ENCODE results near the gene CXorf65.

The CXorf65 gene

DNA sequence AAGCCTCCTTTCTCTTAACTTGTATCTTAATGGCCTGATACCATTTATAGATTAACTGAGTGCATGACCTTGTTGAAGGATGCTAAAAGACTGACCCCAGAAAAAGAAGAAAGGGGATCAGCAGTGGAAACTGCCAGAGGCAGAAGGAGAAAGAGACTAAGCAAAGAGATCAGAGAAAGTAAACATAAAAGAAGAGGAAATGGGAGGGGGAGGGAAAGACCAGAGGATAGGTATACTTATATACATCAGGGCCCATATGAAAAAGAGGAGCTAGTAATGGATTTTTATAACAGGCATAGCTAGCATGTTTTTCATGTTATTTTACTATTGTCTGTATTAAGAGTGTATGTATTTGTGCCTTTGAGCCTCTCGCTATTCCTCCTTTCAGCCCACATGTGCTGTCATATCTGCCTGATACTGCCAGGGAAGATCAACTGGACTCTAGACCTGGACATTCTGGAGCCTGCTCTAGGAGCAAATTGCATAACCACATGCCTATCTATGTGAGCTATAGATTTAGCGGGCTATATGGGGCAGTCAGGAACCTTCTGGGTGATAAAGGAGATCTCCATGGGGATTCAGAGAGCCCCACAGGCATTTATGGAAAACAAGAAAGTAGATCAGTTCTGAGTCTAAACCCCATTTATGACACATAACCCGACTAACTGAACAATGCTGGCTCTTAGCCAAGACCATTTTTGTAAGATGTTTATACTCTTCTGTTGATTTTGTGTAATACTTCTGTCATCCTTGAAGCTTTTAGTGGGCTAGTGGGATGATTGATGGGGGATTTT lies 25.0 kb downstream of the CXorf65 start:
- no peaks in the 10 kb centered on the region for H3K9me3 ChIP-seq (ENCODE audit: low read length)
- H2AFZ ChIP-seq (ENCODE audit: low read depth, low read length) = no peak overlapping the region
- H3K36me3 ChIP-seq (ENCODE audit: insufficient read depth, low read length) = no peaks in the 10 kb centered on the region
- H3K4me3 ChIP-seq (ENCODE audit: low read length) = no peak overlapping the region
- no peaks in the 10 kb centered on the region for H3K27me3 ChIP-seq (ENCODE audit: insufficient read depth, low read length)
- no peaks in the 10 kb centered on the region for H3K4me1 ChIP-seq (ENCODE audit: insufficient read depth, low read length)

GRCh38 chrX:71070531-71070930 lies 36.0 kb downstream of the CXorf65 start:
- Histone ChIP-seq H3K4me1 (ENCODE audit: insufficient read depth, low read length) (peaks cover 7% of the 10 kb centered on the region), H3K36me3 (ENCODE audit: insufficient read depth, low read length) (peaks cover 3% of the 10 kb centered on the region), H3K9me3 (ENCODE audit: low read length) (no peaks in the 10 kb centered on the region), H3K4me3 (ENCODE audit: low read length) (no peak overlapping the region), H2AFZ (ENCODE audit: low read depth, low read length) (no peak overlapping the region), H3K27me3 (ENCODE audit: insufficient read depth, low read length) (no peaks in the 10 kb centered on the region)

GRCh38 chrX:71068044-71068918 lies 38.3 kb downstream of the CXorf65 start, which contains the start of gene SNX12:
TSS of gene SNX12 (minus strand) at chrX:71068334. CDS start at chrX:71068306, 28 bp downstream.
- Histone ChIP-seq H3K4me3 (ENCODE audit: low read length) (peak within 1 kb of the TSS; percentile 89), H3K27me3 (ENCODE audit: insufficient read depth, low read length) (no peaks in the 10 kb centered on the region), H3K36me3 (ENCODE audit: insufficient read depth, low read length) (peaks cover 3% of the 10 kb centered on the region), H2AFZ (ENCODE audit: low read depth, low read length) (peak within 1 kb of the TSS; percentile 79), H3K4me1 (ENCODE audit: insufficient read depth, low read length) (peaks cover 7% of the 10 kb centered on the region), H3K9me3 (ENCODE audit: low read length) (no peaks in the 10 kb centered on the region)

GRCh38 chrX:71067712-71068043 lies 38.9 kb downstream of the CXorf65 start:
- no peaks in the 10 kb centered on the region for H3K9me3 ChIP-seq (ENCODE audit: low read length)
- peaks cover 3% of the 10 kb centered on the region for H3K36me3 ChIP-seq (ENCODE audit: insufficient read depth, low read length)
- peak overlapping the region; percentile 89 for H3K4me3 ChIP-seq (ENCODE audit: low read length)
- H3K27me3 ChIP-seq (ENCODE audit: insufficient read depth, low read length) = no peaks in the 10 kb centered on the region
- H3K4me1 ChIP-seq (ENCODE audit: insufficient read depth, low read length) = peaks cover 7% of the 10 kb centered on the region
- H2AFZ ChIP-seq (ENCODE audit: low read depth, low read length) = peak overlapping the region; percentile 79

DNA sequence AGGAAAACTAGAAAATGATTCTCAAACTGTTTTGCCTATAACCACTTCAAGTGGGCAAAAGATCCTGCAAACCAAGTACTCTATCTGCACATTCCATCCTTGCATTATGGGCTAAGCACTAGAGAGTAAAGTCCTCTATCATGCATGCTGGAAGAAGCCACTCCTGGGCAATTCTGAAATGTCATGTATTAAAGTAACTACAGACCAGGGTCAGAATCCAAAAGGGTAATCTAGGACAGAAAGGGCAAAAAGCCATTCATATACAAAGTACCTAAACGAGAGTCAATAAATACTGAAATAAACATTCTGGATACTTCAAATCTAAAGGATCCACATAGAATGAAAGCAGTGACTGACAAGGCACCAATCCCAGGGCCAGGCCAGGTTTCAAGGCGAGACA lies 39.5 kb downstream of the CXorf65 start:
- Histone ChIP-seq H3K9me3 (ENCODE audit: low read length) (no peaks in the 10 kb centered on the region), H3K4me1 (ENCODE audit: insufficient read depth, low read length) (peaks cover 7% of the 10 kb centered on the region), H2AFZ (ENCODE audit: low read depth, low read length) (no peak overlapping the region)

GRCh38 chrX:71060127-71060526 lies 46.4 kb downstream of the CXorf65 start:
- Histone ChIP-seq H3K9me3 (ENCODE audit: low read length) (no peaks in the 10 kb centered on the region), H2AFZ (ENCODE audit: low read depth, low read length) (no peak overlapping the region), H3K36me3 (ENCODE audit: insufficient read depth, low read length) (peaks cover 24% of the 10 kb centered on the region), H3K4me3 (ENCODE audit: low read length) (no peak overlapping the region), H3K4me1 (ENCODE audit: insufficient read depth, low read length) (no peaks in the 10 kb centered on the region), H3K27me3 (ENCODE audit: insufficient read depth, low read length) (no peaks in the 10 kb centered on the region)

More for the DNA sequence above, 39.5 kb downstream of the CXorf65 start:
- Histone ChIP-seq H3K27me3 (ENCODE audit: insufficient read depth, low read length) (no peaks in the 10 kb centered on the region), H3K4me3 (ENCODE audit: low read length) (peak overlapping the region; percentile 89), H3K36me3 (ENCODE audit: insufficient read depth, low read length) (peaks cover 3% of the 10 kb centered on the region)

GRCh38 chrX:71057848-71058530 lies 48.6 kb downstream of the CXorf65 start:
- H3K27me3 ChIP-seq (ENCODE audit: insufficient read depth, low read length) = no peaks in the 10 kb centered on the region
- H3K36me3 ChIP-seq (ENCODE audit: insufficient read depth, low read length) = peaks cover 24% of the 10 kb centered on the region
- H2AFZ ChIP-seq (ENCODE audit: low read depth, low read length) = no peak overlapping the region
- no peaks in the 10 kb centered on the region for H3K4me1 ChIP-seq (ENCODE audit: insufficient read depth, low read length)
- H3K4me3 ChIP-seq (ENCODE audit: low read length) = no peak overlapping the region
- no peaks in the 10 kb centered on the region for H3K9me3 ChIP-seq (ENCODE audit: low read length)

DNA sequence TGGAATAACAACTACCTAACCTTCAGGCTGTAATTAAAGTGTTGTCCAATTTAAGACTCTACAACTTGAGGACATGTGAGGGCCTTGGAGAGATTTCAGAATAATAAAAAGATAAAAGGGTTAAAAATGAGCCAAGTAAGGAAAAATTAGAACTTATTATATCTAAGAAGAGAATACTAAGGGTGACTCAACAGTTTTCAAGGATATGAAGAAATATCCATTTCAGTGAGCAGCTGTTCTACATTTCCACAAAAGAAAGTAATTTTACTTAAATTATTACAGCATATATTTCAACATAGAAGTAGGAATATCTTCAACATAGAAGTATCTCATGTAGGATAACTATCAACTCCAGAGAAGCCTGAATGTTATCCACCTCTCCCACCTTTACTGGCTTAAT lies 49.7 kb downstream of the CXorf65 start:
- no peaks in the 10 kb centered on the region for H3K9me3 ChIP-seq (ENCODE audit: low read length)
- H3K4me3 ChIP-seq (ENCODE audit: low read length) = no peak overlapping the region
- no peaks in the 10 kb centered on the region for H3K27me3 ChIP-seq (ENCODE audit: insufficient read depth, low read length)
- no peaks in the 10 kb centered on the region for H3K4me1 ChIP-seq (ENCODE audit: insufficient read depth, low read length)
- H3K36me3 ChIP-seq (ENCODE audit: insufficient read depth, low read length) = peaks cover 21% of the 10 kb centered on the region
- H2AFZ ChIP-seq (ENCODE audit: low read depth, low read length) = no peak overlapping the region

Data from neuron (in vitro differentiated cells).